C4-2B (cell line): ENCODE results near the gene GRP.

Source experiments
- CTCF ChIP-seq: fragments of 450-650 bp; conservative IDR thresholded peaks from 2 replicates; pipeline ENCODE4 v1.5.1; 2017; ENCODE audit warnings: mild to moderate bottlenecking
- ZFX ChIP-seq: fragments of 450-650 bp; IDR thresholded peaks from 2 replicates; pipeline ENCODE4 v1.6.1; 2017

DNA sequence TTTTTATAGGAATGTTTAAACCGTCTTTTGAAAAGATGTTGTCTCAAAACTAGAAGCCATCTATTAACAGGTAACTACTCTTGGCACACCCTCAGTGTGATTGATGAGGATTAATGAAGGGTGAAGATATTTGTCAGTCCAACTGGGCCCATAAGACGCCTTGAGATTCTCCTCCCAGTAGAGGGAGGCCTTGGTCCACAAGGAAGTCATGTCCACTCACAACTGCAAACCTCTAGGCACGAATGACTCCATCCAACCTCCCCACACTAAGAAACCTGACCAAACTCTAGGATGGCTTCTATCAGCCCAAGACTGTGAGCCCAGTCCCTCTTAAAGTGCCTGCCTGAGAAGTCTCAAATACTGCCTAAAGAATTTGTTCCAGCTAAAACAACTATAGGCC lies 19.2 kb upstream of the GRP start:
- TF ChIP-seq CTCF = peak; percentile 18; the same call in 1 of the 2 replicates
- no peak for TF ChIP-seq ZFX
